Adrenal gland (tissue), 12 donors: Measurements from ENCODE around the gene DPYD. TPM values are rescaled to one million over a fixed set of nuclear protein-coding genes. Genes with fewer than 3 reads are reported as not detected.

Experiments used
- DNase-seq, 7 donors: peaks; one replicate each; pipeline ENCODE4 v3.0.0-alpha.2; 2019 to 2020
- H3K27ac ChIP-seq, 5 donors: fragments of 200-600 bp; sonication (generic) in 4 of 5; 1 replicate in 3 of 5; 2 replicates in 2 of 5; pipeline versions ENCODE4 v1.5.1 to v1.8.0; 2016 to 2020; ENCODE audit warnings: mild to moderate bottlenecking in 1 of 5
- H3K27me3 ChIP-seq: fragments of 200-600 bp; 2 replicates; pipeline ENCODE4 v1.8.0; 2021
- H3K36me3 ChIP-seq, 2 donors: fragments of 200-600 bp; replicated peaks in 1 of 2; 1 replicate in 1 of 2; 2 replicates in 1 of 2; pipeline versions ENCODE4 v1.5.1 to v1.8.0; 2018 to 2022
- H3K4me1 ChIP-seq, 2 donors: fragments of 200-600 bp; replicated peaks in 1 of 2; 1 replicate in 1 of 2; 2 replicates in 1 of 2; pipeline versions ENCODE4 v1.5.1 to v1.8.0; 2018 to 2021
- H3K4me3 ChIP-seq, 4 donors: fragments of 200-600 bp; sonication (generic) in 3 of 4; one replicate each; pipeline ENCODE4 v1.5.1; 2016 to 2018
- H3K9me3 ChIP-seq, 3 donors: fragments of 200-600 bp; sonication (generic) in 1 of 3; replicated peaks in 1 of 3; 1 replicate in 2 of 3; 2 replicates in 1 of 3; pipeline versions ENCODE4 v1.5.1 to v1.8.0; 2016 to 2021
- CTCF ChIP-seq, 6 experiments: fragments of 450-650 bp in 4 of 6; fragments of 200-600 bp in 2 of 6; sonication (generic) in 1 of 6; IDR thresholded peaks; 1 replicate in 5 of 6; 2 replicates in 1 of 6; pipeline versions ENCODE4 v1.5.1 to v1.8.0; 2016 to 2021; ENCODE audit warnings: antibody characterized with exemption in 6 of 6, mild to moderate bottlenecking in 2 of 6, moderate library complexity in 1 of 6
- POLR2A ChIP-seq, 2 donors: fragments of 450-650 bp; IDR thresholded peaks; one replicate each; pipeline ENCODE4 v1.6.1; 2017; ENCODE audit warnings: antibody characterized with exemption in 2 of 2, mild to moderate bottlenecking in 2 of 2, moderate library complexity in 1 of 2
- WGBS, 4 donors: extraction: QIAGEN DNeasy Blood & Tissue Kit in 2 of 4; methylation state at CpG; one replicate each; pipeline versions ENCODE4 v1.1.5 to v1.1.7; 2013 to 2017; 5-methylcytosine and 5-hydroxymethylcytosine counted together
- intact Hi-C, 2 donors: fragments of 100-400 bp; cut with DNase I; formaldehyde crosslinking; loops; one replicate each; pipeline versions ENCODE4 v1.14.1 to v1.15.0; 2022 to 2023
- polyA plus RNA-seq, 3 donors: library from polyadenylated mRNA; stranded (reverse); fragments of 200-250 nt in 2 of 3; fragments of 350-450 nt in 1 of 3; fragmentation: Illumina TruSeq in 1 of 3; extraction: RNeasy Lipid Tissue Mini Kit (QIAGEN cat#74804) in 1 of 3; gene quantifications; one replicate each; pipeline ENCODE4 v1.2.3, GENCODE V29; 2013 to 2014
- total RNA-seq, 9 donors: library from RNA; depleted of rRNA in 4 of 9; stranded (reverse); fragments of >200 nt in 4 of 9; fragments of 120-200 nt in 1 of 9; fragmentation: NEBNext Ultra II Directional in 1 of 9; extraction: Animal tissue kit (Norgen Biotek cat#: 25700) in 1 of 9; gene quantifications; one replicate each; pipeline versions ENCODE4 v1.1.0 to v1.2.4, GENCODE V29; 2013 to 2023
- donor health status: healthy with polysubstance abuse.
- donor health status: Bipolar disorder and iron deficiency.
- donor health status: DM: yes; HTN: yes; CAD: no.
- donor health status: DM: no; HTN: no; CAD: no.
- donor health status: DM: no; HTN: no; CAD: no.
- donor health status: DM: yes; HTN: yes; CAD: no.

Gene DPYD
- total and polyA plus RNA-seq, 12 donors: 6.6 to 73.1 (median 30.2) TPM

GRCh38 chr1:97792655-97793054, 128.2 kb downstream of the DPYD start:
- intact Hi-C loops: no loop called here

GRCh38 chr1:97791251-97791650, 129.6 kb downstream of the DPYD start:
- DNase-seq: no peak
- H3K27me3 ChIP-seq: no peaks in the 10 kb centered on the region
- H3K4me1 ChIP-seq: no peaks in the 10 kb centered on the region
- no peaks in the 10 kb centered on the region for H3K9me3 ChIP-seq
- H3K36me3 ChIP-seq: no peaks in the 10 kb centered on the region
- no peak overlapping the region for H3K27ac ChIP-seq
- TF ChIP-seq CTCF (IDR thresholded peaks at IDR 0.05): no peak
- TF ChIP-seq POLR2A (IDR thresholded peaks at IDR 0.05): no peak
- H3K4me3 ChIP-seq: no peak overlapping the region
- intact Hi-C loops: no loop called here

More at GRCh38 chr1:97792655-97793054, 128.2 kb downstream of the DPYD start:
- TF ChIP-seq CTCF (IDR thresholded peaks at IDR 0.05) (no peak), POLR2A (IDR thresholded peaks at IDR 0.05) (no peak)
- no peak for DNase-seq
- H3K4me3 ChIP-seq: no peak overlapping the region
- no peaks in the 10 kb centered on the region for H3K36me3 ChIP-seq
- H3K9me3 ChIP-seq: no peaks in the 10 kb centered on the region
- H3K4me1 ChIP-seq: peaks cover 0 to 10% of the 10 kb centered on the region in 2 donors
- no peak overlapping the region for H3K27ac ChIP-seq
- 86 to 94% (median 90%) methylated on average over 4 of the region's 4 CpGs for WGBS, 4 donors
- no peaks in the 10 kb centered on the region for H3K27me3 ChIP-seq

GRCh38 chr1:97787231-97787630, 133.6 kb downstream of the DPYD start:
- no peak for TF ChIP-seq CTCF (IDR thresholded peaks at IDR 0.05)
- TF ChIP-seq POLR2A (IDR thresholded peaks at IDR 0.05): no peak
- Histone ChIP-seq H3K9me3 (no peaks in the 10 kb centered on the region), H3K27me3 (no peaks in the 10 kb centered on the region), H3K4me3 (no peak overlapping the region), H3K4me1 (no peaks in the 10 kb centered on the region), H3K27ac (no peak overlapping the region), H3K36me3 (no peaks in the 10 kb centered on the region)
- no peak for DNase-seq
- intact Hi-C loops: no loop called here
- WGBS, 4 donors: 89 to 97% (median 94%) methylated on average over 2 of the region's 2 CpGs

GRCh38 chr1:97784661-97785060, 136.2 kb downstream of the DPYD start:
- H3K27ac ChIP-seq: no peak overlapping the region
- H3K27me3 ChIP-seq: no peaks in the 10 kb centered on the region
- no peaks in the 10 kb centered on the region for H3K9me3 ChIP-seq
- H3K4me1 ChIP-seq: no peaks in the 10 kb centered on the region
- intact Hi-C loops: no loop called here
- DNase-seq: no peak
- no peaks in the 10 kb centered on the region for H3K36me3 ChIP-seq
- no peak for TF ChIP-seq CTCF (IDR thresholded peaks at IDR 0.05)
- no peak for TF ChIP-seq POLR2A (IDR thresholded peaks at IDR 0.05)
- H3K4me3 ChIP-seq: no peak overlapping the region
